Stimulated activated memory B cell treated with anti-CD40 and anti-IgM and Interleukin-4, amounts not matched to agents 10 μg/mL and 1 μg/mL and 100 μg/mL, for 72 hours (primary cell): ENCODE measurements around the gene SATB2.

Experiments used
- ATAC-seq: fragments of 150-1000 bp; cut with Tn5 transposase; 2 replicates; pipeline ENCODE4 v1.10.0; 2021
- H3K27ac Mint-ChIP-seq: one replicate; pipeline ENCODE4 v1.8.0; 2022; ENCODE audit warnings: mild to moderate bottlenecking, mixed read lengths
- H3K27me3 Mint-ChIP-seq: one replicate; pipeline ENCODE4 v1.8.0; 2022; ENCODE audit warnings: mixed read lengths
- H3K36me3 Mint-ChIP-seq: one replicate; pipeline ENCODE4 v1.8.0; 2022; ENCODE audit warnings: mixed read lengths
- H3K4me1 Mint-ChIP-seq: one replicate; pipeline ENCODE4 v1.8.0; 2022; ENCODE audit warnings: mixed read lengths
- H3K4me3 Mint-ChIP-seq: one replicate; pipeline ENCODE4 v1.8.0; 2022; ENCODE audit warnings: mild to moderate bottlenecking, moderate library complexity, mixed read lengths
- H3K9me3 Mint-ChIP-seq: one replicate; pipeline ENCODE4 v1.8.0; 2022; ENCODE audit warnings: mixed read lengths

The SATB2 gene

GRCh38 chr2:199469514-199470360, 12.0 kb upstream of the SATB2 start:
- peaks cover 3% of the 10 kb centered on the region for H3K9me3 Mint-ChIP-seq
- H3K4me3 Mint-ChIP-seq: no peak overlapping the region
- no peak overlapping the region for H3K27ac Mint-ChIP-seq
- peaks cover 5% of the 10 kb centered on the region for H3K36me3 Mint-ChIP-seq
- no peak for ATAC-seq
- H3K4me1 Mint-ChIP-seq: peaks cover 16% of the 10 kb centered on the region
- H3K27me3 Mint-ChIP-seq: peaks cover 97% of the 10 kb centered on the region

GRCh38 chr2:199468561-199469513, 11.1 kb upstream of the SATB2 start:
- Mint-ChIP-seq H3K4me1 (peaks cover 16% of the 10 kb centered on the region), H3K9me3 (peaks cover 3% of the 10 kb centered on the region), H3K4me3 (no peak overlapping the region), H3K27ac (no peak overlapping the region), H3K36me3 (peaks cover 5% of the 10 kb centered on the region), H3K27me3 (peaks cover 93% of the 10 kb centered on the region)
- ATAC-seq: no peak

- peaks cover 5% of the 10 kb centered on the region for H3K36me3 Mint-ChIP-seq
- H3K9me3 Mint-ChIP-seq: peaks cover 3% of the 10 kb centered on the region
- H3K27ac Mint-ChIP-seq: no peak overlapping the region
- no peak for ATAC-seq
- H3K4me3 Mint-ChIP-seq: no peak overlapping the region
- H3K4me1 Mint-ChIP-seq: peaks cover 16% of the 10 kb centered on the region
- H3K27me3 Mint-ChIP-seq: peaks cover 95% of the 10 kb centered on the region
Measured at GRCh38 chr2:199467066-199467822, 9.5 kb upstream of the SATB2 start.

- Mint-ChIP-seq H3K36me3 (peaks cover 5% of the 10 kb centered on the region), H3K27me3 (peaks cover 95% of the 10 kb centered on the region), H3K4me3 (no peak overlapping the region), H3K4me1 (peaks cover 16% of the 10 kb centered on the region), H3K27ac (no peak overlapping the region), H3K9me3 (peaks cover 3% of the 10 kb centered on the region)
- ATAC-seq: no peak
Measured at GRCh38 chr2:199466692-199467065, 8.9 kb upstream of the SATB2 start.

GRCh38 chr2:199465988-199466691, 8.4 kb upstream of the SATB2 start:
- Mint-ChIP-seq H3K27me3 (peaks cover 95% of the 10 kb centered on the region), H3K27ac (no peak overlapping the region), H3K4me3 (no peak overlapping the region), H3K36me3 (peaks cover 5% of the 10 kb centered on the region), H3K4me1 (peaks cover 16% of the 10 kb centered on the region), H3K9me3 (peaks cover 3% of the 10 kb centered on the region)
- ATAC-seq: no peak

- Mint-ChIP-seq H3K4me3 (no peak overlapping the region), H3K9me3 (peaks cover 3% of the 10 kb centered on the region), H3K4me1 (peaks cover 16% of the 10 kb centered on the region), H3K27ac (no peak overlapping the region), H3K27me3 (peaks cover 95% of the 10 kb centered on the region), H3K36me3 (peaks cover 5% of the 10 kb centered on the region)
- no peak for ATAC-seq
Measured at GRCh38 chr2:199465390-199465789, 7.7 kb upstream of the SATB2 start.

- H3K4me3 Mint-ChIP-seq: no peak overlapping the region
- peaks cover 5% of the 10 kb centered on the region for H3K36me3 Mint-ChIP-seq
- ATAC-seq: no peak
- peaks cover 3% of the 10 kb centered on the region for H3K9me3 Mint-ChIP-seq
- no peak overlapping the region for H3K27ac Mint-ChIP-seq
- H3K4me1 Mint-ChIP-seq: peaks cover 22% of the 10 kb centered on the region
- peaks cover 95% of the 10 kb centered on the region for H3K27me3 Mint-ChIP-seq
Measured at GRCh38 chr2:199464606-199465352, 7.0 kb upstream of the SATB2 start.

- Mint-ChIP-seq H3K27me3 (peaks cover 91% of the 10 kb centered on the region), H3K36me3 (peaks cover 5% of the 10 kb centered on the region)
Measured at GRCh38 chr2:199463708-199464605, 6.2 kb upstream of the SATB2 start.

GRCh38 chr2:199462956-199463692, 5.4 kb upstream of the SATB2 start:
- H3K9me3 Mint-ChIP-seq: peaks cover 3% of the 10 kb centered on the region
- no peak for ATAC-seq
- no peak overlapping the region for H3K27ac Mint-ChIP-seq
- H3K27me3 Mint-ChIP-seq: peaks cover 82% of the 10 kb centered on the region
- H3K4me1 Mint-ChIP-seq: peaks cover 12% of the 10 kb centered on the region
- peaks cover 5% of the 10 kb centered on the region for H3K36me3 Mint-ChIP-seq
- peak overlapping the region; percentile 21 for H3K4me3 Mint-ChIP-seq

More at GRCh38 chr2:199463708-199464605, 6.2 kb upstream of the SATB2 start:
- Mint-ChIP-seq H3K4me3 (peak overlapping the region; percentile 21), H3K9me3 (peaks cover 3% of the 10 kb centered on the region), H3K4me1 (peaks cover 17% of the 10 kb centered on the region), H3K27ac (no peak overlapping the region)
- no peak for ATAC-seq

- H3K36me3 Mint-ChIP-seq: peaks cover 5% of the 10 kb centered on the region
- H3K9me3 Mint-ChIP-seq: peaks cover 3% of the 10 kb centered on the region
- ATAC-seq: no peak
- H3K27ac Mint-ChIP-seq: no peak overlapping the region
- peaks cover 12% of the 10 kb centered on the region for H3K4me1 Mint-ChIP-seq
- peaks cover 79% of the 10 kb centered on the region for H3K27me3 Mint-ChIP-seq
- H3K4me3 Mint-ChIP-seq: no peak overlapping the region
Measured at GRCh38 chr2:199462347-199462955, 4.7 kb upstream of the SATB2 start.

- Mint-ChIP-seq H3K9me3 (peaks cover 3% of the 10 kb centered on the region), H3K4me3 (no peak overlapping the region), H3K4me1 (peaks cover 17% of the 10 kb centered on the region), H3K27me3 (peaks cover 79% of the 10 kb centered on the region), H3K36me3 (peaks cover 5% of the 10 kb centered on the region), H3K27ac (no peak overlapping the region)
- ATAC-seq: no peak
Measured at GRCh38 chr2:199461711-199462346, 4.1 kb upstream of the SATB2 start.
